Heart left ventricle (tissue), 16 donors: ENCODE data around the gene FAM89B. TPM values are rescaled to one million over a fixed set of nuclear protein-coding genes. Genes with fewer than 3 reads are reported as not detected.

Source experiments
- ATAC-seq, 4 donors: fragments of 200-7000 bp; cut with Tn5 transposase; one replicate each; pipeline ENCODE4 v1.9.1; 2020 to 2022; ENCODE audit warnings: moderate library complexity in 4 of 4, mild to moderate bottlenecking in 3 of 4, moderate number of reproducible peaks in 1 of 4
- DNase-seq, 5 donors: peaks; one replicate each; pipeline ENCODE4 v3.0.0-alpha.2; 2020
- H3K27ac ChIP-seq, 12 donors: fragments of 200-600 bp; sonication (generic) in 4 of 12; one replicate each; pipeline versions ENCODE4 v1.5.0 to v1.8.0; 2016 to 2022; ENCODE audit warnings: mild to moderate bottlenecking in 2 of 12
- H3K27me3 ChIP-seq, 9 donors: fragments of 200-600 bp; sonication (generic) in 2 of 9; one replicate each; pipeline versions ENCODE4 v1.5.1 to v1.8.0; 2016 to 2022; ENCODE audit warnings: mild to moderate bottlenecking in 3 of 9
- H3K36me3 ChIP-seq, 9 donors: fragments of 200-600 bp; sonication (generic) in 2 of 9; one replicate each; pipeline versions ENCODE4 v1.5.0 to v1.8.0; 2018 to 2022; ENCODE audit warnings: mild to moderate bottlenecking in 2 of 9
- H3K4me1 ChIP-seq, 12 donors: fragments of 200-600 bp; sonication (generic) in 4 of 12; one replicate each; pipeline versions ENCODE4 v1.5.0 to v1.8.0; 2016 to 2022; ENCODE audit warnings: mild to moderate bottlenecking in 3 of 12
- H3K4me3 ChIP-seq, 12 donors: fragments of 200-600 bp; sonication (generic) in 4 of 12; one replicate each; pipeline versions ENCODE4 v1.5.0 to v1.8.0; 2017 to 2022; ENCODE audit warnings: mild to moderate bottlenecking in 9 of 12, moderate library complexity in 4 of 12
- H3K9me3 ChIP-seq, 12 donors: fragments of 200-600 bp; sonication (generic) in 4 of 12; one replicate each; pipeline versions ENCODE4 v1.5.0 to v1.8.0; 2016 to 2022; ENCODE audit warnings: mild to moderate bottlenecking in 1 of 12
- POLR2A ChIP-seq, 2 donors: fragments of 450-650 bp; IDR thresholded peaks; one replicate each; pipeline ENCODE4 v1.6.1; 2017; ENCODE audit warnings: antibody characterized with exemption in 2 of 2, mild to moderate bottlenecking in 2 of 2, moderate library complexity in 2 of 2
- whole genome bisulfite sequencing, 4 donors: extraction: QIAGEN DNeasy Blood & Tissue Kit in 2 of 4; methylation state at CpG; one replicate each; pipeline versions ENCODE4 v1.1.5 to v1.1.7; 2013 to 2018; 5-methylcytosine and 5-hydroxymethylcytosine counted together
- intact Hi-C, 10 donors: fragments of 100-400 bp; cut with DNase I; formaldehyde crosslinking; loops; one replicate each; pipeline versions ENCODE4 v1.11.1 to v1.14.2; 2022
- polyA plus RNA-seq, 2 donors: library from polyadenylated mRNA; stranded (reverse); fragments of 200-250 nt; gene quantifications; one replicate each; pipeline ENCODE4 v1.2.3, GENCODE V29; 2013
- total RNA-seq, 9 donors: library from RNA; depleted of rRNA in 2 of 9; stranded (reverse); fragments of >200 nt in 2 of 9; fragmentation: NEBNext Ultra II Directional in 3 of 9; extraction: Animal tissue kit (Norgen Biotek cat#: 25700) in 3 of 9; gene quantifications; one replicate each; pipeline versions ENCODE4 v1.1.0 to v1.2.4, GENCODE V29; 2016 to 2023
- TF ChIP-seq, protein P1 (sequence below), 12 donors: fragments of 200-600 bp; sonication (generic) in 4 of 12; IDR thresholded peaks; one replicate each; pipeline versions ENCODE4 v1.5.0 to v1.8.0; 2018 to 2022; ENCODE audit warnings: antibody characterized with exemption in 12 of 12, mild to moderate bottlenecking in 5 of 12
- donor health status: ischemic (EF 13 %, LVEDD 7.1; RV severe dilation, severe dysfunction).
- donor health status: healthy with polysubstance abuse.
- donor health status: DM: no; HTN: yes; CAD: no.
- donor health status: DM: no; HTN: no; CAD: no.
- donor health status: ischemic (EF 25% LVEDD 6.9; RV normal size, moderate dysfunction).
- donor health status: ischemic (EF 25% LVEDD 5.7; RV mildly dilated, moderate dysfunction).
- donor health status: healthy.
- donor health status: DM: yes; HTN: yes; CAD: no.
- donor health status: ischemic (EF 35%, LVEDD 5.7; RV mildly dilated, moderate dysfunction).
- donor health status: nonischemic (EF 11% LVEDD 7.7; RV severe dilation, severe dysfunction).
- donor health status: DM: yes; HTN: yes; CAD: no.
- donor health status: PGD.
- donor health status: ischemic (EF 29% LVEDD 5.4; RV normal size, mild dysfunction).
- donor health status: nonischemic (EF 23%, LVEDD 6.1; RV moderate dilation, normal function).

FAM89B gene
- total and polyA plus RNA-seq, 11 donors: 25.8 to 87.9 (median 44.2) TPM

DNA sequence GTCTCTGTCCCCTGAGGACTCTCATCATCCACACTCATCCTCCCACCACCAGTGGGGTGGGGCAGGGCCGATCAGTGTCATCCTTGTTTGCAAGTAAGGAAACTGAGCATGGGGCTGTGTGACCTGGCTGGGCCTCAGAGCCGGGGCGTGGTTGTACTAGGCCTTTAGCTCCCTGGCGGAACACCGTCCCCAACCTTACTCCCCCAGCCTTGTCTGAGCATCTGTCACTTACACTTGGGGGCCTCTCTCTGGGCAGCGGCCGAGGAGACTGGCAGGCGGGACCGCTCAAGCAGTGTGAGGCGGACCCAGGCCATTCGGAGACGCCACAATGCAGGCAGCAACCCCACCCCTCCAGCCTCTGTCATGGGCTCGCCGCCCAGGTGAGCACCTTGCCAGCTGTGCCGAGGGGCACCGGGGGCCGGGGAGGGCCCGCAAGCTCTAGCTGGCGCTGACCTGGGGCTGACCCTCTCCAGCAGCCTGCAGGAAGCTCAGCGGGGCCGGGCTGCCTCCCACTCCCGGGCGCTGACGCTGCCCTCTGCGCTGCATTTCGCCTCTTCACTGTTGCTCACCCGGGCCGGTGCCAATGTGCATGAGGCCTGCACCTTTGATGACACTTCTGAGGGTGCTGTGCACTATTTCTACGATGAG, 47.1 kb downstream of the FAM89B start:
- WGBS, 4 donors: 92 to 94% (median 93%) methylated on average over 19 to 29 of the region's 29 CpGs
- peaks cover 4 to 20% (median 13%) of the 10 kb centered on the region in 12 donors for H3K4me1 ChIP-seq
- no peak for ATAC-seq
- no peaks in the 10 kb centered on the region for H3K27me3 ChIP-seq
- H3K27ac ChIP-seq: no peak overlapping the region
- TF ChIP-seq, protein P1, sequence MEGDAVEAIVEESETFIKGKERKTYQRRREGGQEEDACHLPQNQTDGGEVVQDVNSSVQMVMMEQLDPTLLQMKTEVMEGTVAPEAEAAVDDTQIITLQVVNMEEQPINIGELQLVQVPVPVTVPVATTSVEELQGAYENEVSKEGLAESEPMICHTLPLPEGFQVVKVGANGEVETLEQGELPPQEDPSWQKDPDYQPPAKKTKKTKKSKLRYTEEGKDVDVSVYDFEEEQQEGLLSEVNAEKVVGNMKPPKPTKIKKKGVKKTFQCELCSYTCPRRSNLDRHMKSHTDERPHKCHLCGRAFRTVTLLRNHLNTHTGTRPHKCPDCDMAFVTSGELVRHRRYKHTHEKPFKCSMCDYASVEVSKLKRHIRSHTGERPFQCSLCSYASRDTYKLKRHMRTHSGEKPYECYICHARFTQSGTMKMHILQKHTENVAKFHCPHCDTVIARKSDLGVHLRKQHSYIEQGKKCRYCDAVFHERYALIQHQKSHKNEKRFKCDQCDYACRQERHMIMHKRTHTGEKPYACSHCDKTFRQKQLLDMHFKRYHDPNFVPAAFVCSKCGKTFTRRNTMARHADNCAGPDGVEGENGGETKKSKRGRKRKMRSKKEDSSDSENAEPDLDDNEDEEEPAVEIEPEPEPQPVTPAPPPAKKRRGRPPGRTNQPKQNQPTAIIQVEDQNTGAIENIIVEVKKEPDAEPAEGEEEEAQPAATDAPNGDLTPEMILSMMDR (IDR thresholded peaks at IDR 0.05): no peak
- TF ChIP-seq POLR2A (IDR thresholded peaks at IDR 0.05): no peak
- no peak overlapping the region for H3K4me3 ChIP-seq
- H3K36me3 ChIP-seq: peaks cover 0 to 75% (median 72%) of the 10 kb centered on the region in 9 donors
- no peaks in the 10 kb centered on the region for H3K9me3 ChIP-seq
- intact Hi-C loops: loop anchor here in 3 of 10 donors (5.0 to 10.0 kb wide), 3 partner anchors 95 to 238 kb away; partner anchors contain the start of genes CFL1 (in 1 of the 3) and KAT5 (in 1 of the 3)
- DNase-seq: no peak

- Histone ChIP-seq H3K4me1 (peaks cover 4 to 17% (median 13%) of the 10 kb centered on the region in 12 donors), H3K4me3 (no peak overlapping the region), H3K36me3 (peaks cover under 1 to 87% (median 81%) of the 10 kb centered on the region in 9 donors), H3K27me3 (no peaks in the 10 kb centered on the region), H3K27ac (no peak overlapping the region), H3K9me3 (no peaks in the 10 kb centered on the region)
- no peak for TF ChIP-seq POLR2A (IDR thresholded peaks at IDR 0.05)
- TF ChIP-seq, protein P1 (IDR thresholded peaks at IDR 0.05): no peak
- ATAC-seq (no peak), DNase-seq (no peak)
- WGBS, 4 donors: 80 to 97% (median 95%) methylated on average over 1 to 19 of the region's 19 CpGs
- intact Hi-C loops: loop anchor here in 4 of 10 donors (10.0 kb wide), 2 partner anchors 84 to 194 kb away; no protein-coding TSS in a partner anchor
Measured at GRCh38 chr11:65620666-65621065, 48.3 kb downstream of the FAM89B start.

DNA sequence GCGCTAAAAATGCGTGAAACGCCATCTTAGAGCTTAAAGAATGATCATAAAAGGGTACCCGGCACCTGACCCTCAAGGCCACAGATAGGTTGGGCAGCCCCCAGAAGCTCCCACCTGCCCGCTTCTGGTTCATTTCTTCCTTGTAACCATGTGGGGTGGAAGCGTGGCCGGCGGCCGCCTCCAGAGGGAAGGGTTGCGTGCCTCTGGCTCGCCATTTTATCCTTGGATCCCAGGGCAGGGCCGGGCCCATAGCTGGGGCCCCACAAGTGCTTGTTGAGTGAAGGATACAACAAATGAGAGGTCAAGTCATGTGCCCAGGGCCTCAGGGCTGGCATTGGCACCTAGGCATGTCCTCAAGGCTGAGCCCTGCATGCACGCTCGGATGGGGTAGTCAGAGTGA, 49.1 kb downstream of the FAM89B start:
- peaks cover 2 to 20% (median 15%) of the 10 kb centered on the region in 12 donors for H3K4me1 ChIP-seq
- H3K36me3 ChIP-seq: peaks cover 2 to 95% (median 89%) of the 10 kb centered on the region in 9 donors
- TF ChIP-seq, protein P1 (IDR thresholded peaks at IDR 0.05): no peak
- no peak for TF ChIP-seq POLR2A (IDR thresholded peaks at IDR 0.05)
- H3K27ac ChIP-seq: no peak overlapping the region
- ATAC-seq: no peak
- no peak overlapping the region for H3K4me3 ChIP-seq
- H3K27me3 ChIP-seq: no peaks in the 10 kb centered on the region
- no peak for DNase-seq
- intact Hi-C loops: loop anchor here in 4 of 10 donors (10.0 kb wide), 2 partner anchors 83 to 193 kb away; no protein-coding TSS in a partner anchor
- no peaks in the 10 kb centered on the region for H3K9me3 ChIP-seq
- WGBS, 4 donors: 94 to 95% (median 95%) methylated on average over 13 to 14 of the region's 14 CpGs

GRCh38 chr11:65622011-65622410, 49.7 kb downstream of the FAM89B start:
- Histone ChIP-seq H3K27ac (no peak overlapping the region), H3K4me3 (no peak overlapping the region), H3K9me3 (no peaks in the 10 kb centered on the region), H3K4me1 (peaks cover 0 to 15% (median 11%) of the 10 kb centered on the region in 12 donors), H3K36me3 (peaks cover 2 to 100% (median 94%) of the 10 kb centered on the region in 9 donors), H3K27me3 (no peaks in the 10 kb centered on the region)
- DNase-seq: no peak
- no peak for TF ChIP-seq POLR2A (IDR thresholded peaks at IDR 0.05)
- TF ChIP-seq, protein P1 (IDR thresholded peaks at IDR 0.05): no peak
- no peak for ATAC-seq
- 93 to 96% (median 94%) methylated on average over 11 to 16 of the region's 16 CpGs for WGBS, 4 donors
- intact Hi-C loops: loop anchor here in 4 of 10 donors (10.0 kb wide), 2 partner anchors 83 to 193 kb away; no protein-coding TSS in a partner anchor
